HepG2 (cell line): Measurements from ENCODE around the gene PBOV1. TPM values are rescaled to one million over a fixed set of nuclear protein-coding genes. Genes with fewer than 3 reads are reported as not detected.
A peak's percentile ranks its signal among the peaks of the same experiment; 100 is the strongest.

ENCODE experiments used
- CAMTA2 ChIP-seq: sonication (generic); formaldehyde crosslinking; IDR thresholded peaks from 2 replicates; pipeline ENCODE4 v1.4.0; 2020; ENCODE audit warnings: mild to moderate bottlenecking, missing genetic modification reagents, borderline replicate concordance
- JUN ChIP-seq: sonication (generic); formaldehyde crosslinking; IDR thresholded peaks from 2 replicates; pipeline ENCODE4 v1.4.0; 2020; ENCODE audit warnings: mild to moderate bottlenecking, missing genetic modification reagents
- KLF9 ChIP-seq: IDR thresholded peaks from 2 replicates; pipeline ENCODE4 v1.6.1; 2016; ENCODE audit warnings: low read depth
- NFATC3 ChIP-seq: sonication (generic); formaldehyde crosslinking; IDR thresholded peaks from 2 replicates; pipeline ENCODE4 v1.5.1; 2020; ENCODE audit warnings: mild to moderate bottlenecking, missing genetic modification reagents
- POLR2AphosphoS2 ChIP-seq: IDR thresholded peaks from 2 replicates; pipeline ENCODE4 v1.6.1; 2011; ENCODE audit warnings: low read depth, low read length, improper control_type of control experiment
- RARA ChIP-seq: IDR thresholded peaks from 2 replicates; pipeline ENCODE4 v1.6.1; 2016; ENCODE audit warnings: missing genetic modification reagents, missing compliant biosample characterization
- REXO4 ChIP-seq: sonication (generic); formaldehyde crosslinking; IDR thresholded peaks from 2 replicates; pipeline ENCODE4 v1.8.0; 2022; ENCODE audit warnings: missing genetic modification reagents, mild to moderate bottlenecking, borderline replicate concordance
- SP2 ChIP-seq: sonication (generic); formaldehyde crosslinking; IDR thresholded peaks from 2 replicates; pipeline ENCODE4 v1.5.1; 2020; ENCODE audit warnings: mild to moderate bottlenecking, missing genetic modification reagents
- ZFP36L2 ChIP-seq: sonication (generic); formaldehyde crosslinking; IDR thresholded peaks from 2 replicates; pipeline ENCODE4 v1.4.0; 2020; ENCODE audit warnings: missing genetic modification reagents
- ZMYM4 ChIP-seq: sonication (generic); formaldehyde crosslinking; IDR thresholded peaks from 2 replicates; pipeline ENCODE4 v1.8.1; 2023; ENCODE audit warnings: mild to moderate bottlenecking, missing genetic modification reagents
- ZNF556 ChIP-seq: sonication (generic); formaldehyde crosslinking; IDR thresholded peaks from 2 replicates; pipeline ENCODE4 v1.4.0; 2020; ENCODE audit warnings: mild to moderate bottlenecking, missing genetic modification reagents, borderline replicate concordance
- ZNF615 ChIP-seq: sonication (generic); formaldehyde crosslinking; IDR thresholded peaks from 2 replicates; pipeline ENCODE4 v1.5.0; 2020; ENCODE audit warnings: mild to moderate bottlenecking, missing genetic modification reagents, borderline replicate concordance
- polyA plus RNA-seq, 8 experiments: library from polyadenylated mRNA; depleted of rRNA in 3 of 8; stranded (reverse) in 7 of 8; unstranded in 1 of 8; fragments of >200 nt; fragmentation: Illumina TruSeq in 4 of 8; extraction: Trizol in 4 of 8; gene quantifications; 2 replicates each; pipeline versions ENCODE4 v1.2.1 to v1.2.3, GENCODE V29; 2011 to 2016; ENCODE audit warnings: low read depth in 4 of 8, missing spikeins in 1 of 8, mixed read lengths in 1 of 8; ENCODE audit not compliant: insufficient read depth in 1 of 8
- total RNA-seq, 5 experiments: library from RNA; depleted of rRNA; stranded (reverse); fragments of >200 nt; fragmentation: Illumina TruSeq; extraction: Trizol; gene quantifications; 2 replicates each; pipeline ENCODE4 v1.2.3, GENCODE V29; 2016; ENCODE audit warnings: low read depth in 1 of 5
- TF ChIP-seq, protein P1 (sequence below): sonication (generic); formaldehyde crosslinking; IDR thresholded peaks from 2 replicates; pipeline ENCODE4 v1.5.1; 2020; ENCODE audit warnings: mild to moderate bottlenecking, missing genetic modification reagents, borderline replicate concordance
- TF ChIP-seq, protein P2 (sequence below): sonication (generic); formaldehyde crosslinking; IDR thresholded peaks from 2 replicates; pipeline ENCODE4 v1.8.0; 2022; ENCODE audit warnings: mild to moderate bottlenecking, missing genetic modification reagents
- TF ChIP-seq, protein P3 (sequence below): sonication (generic); formaldehyde crosslinking; IDR thresholded peaks from 2 replicates; pipeline ENCODE4 v1.9.0; 2021; ENCODE audit warnings: missing genetic modification reagents, borderline replicate concordance
- TF ChIP-seq, protein P4 (sequence below): sonication (generic); formaldehyde crosslinking; conservative IDR thresholded peaks from 2 replicates; pipeline ENCODE4 v1.8.0; 2022; ENCODE audit warnings: missing genetic modification reagents

Gene PBOV1
- total and polyA plus RNA-seq, 2 of the 13 experiments (the other 11 are each of a cell fraction or from before 2014, with no cell fraction given): not detected

DNA sequence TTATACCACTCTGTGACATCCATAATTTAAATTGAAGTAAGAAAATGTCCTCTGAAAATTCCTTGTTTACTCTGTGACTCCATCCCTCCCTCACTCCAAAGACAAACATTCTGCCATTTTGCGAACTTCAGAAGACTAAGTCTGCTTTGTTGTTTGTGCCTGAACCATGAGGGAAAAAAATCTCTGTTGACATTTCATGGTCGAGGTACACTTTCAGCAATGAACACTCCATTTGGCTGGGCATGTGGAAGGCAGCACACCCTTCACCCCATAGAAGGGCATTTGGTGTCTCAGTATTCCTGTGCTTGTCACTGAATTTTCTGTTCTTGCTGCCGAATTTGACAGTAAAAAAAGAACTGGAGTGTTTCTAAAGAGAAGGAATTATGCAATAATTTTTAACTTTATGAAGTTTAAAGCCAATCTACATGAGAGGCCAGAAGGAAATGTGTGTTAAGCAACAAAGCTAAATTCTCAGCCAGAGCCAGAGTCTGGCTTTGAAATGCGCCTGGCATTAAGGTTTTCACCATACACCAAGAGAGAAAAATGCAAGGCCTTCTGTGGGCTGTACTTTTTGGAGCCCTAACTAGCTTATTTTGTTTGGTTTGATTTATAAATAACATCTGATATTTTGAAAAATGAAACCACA is 4.7 kb upstream of the PBOV1 start (continued):
- TF ChIP-seq, protein P1, sequence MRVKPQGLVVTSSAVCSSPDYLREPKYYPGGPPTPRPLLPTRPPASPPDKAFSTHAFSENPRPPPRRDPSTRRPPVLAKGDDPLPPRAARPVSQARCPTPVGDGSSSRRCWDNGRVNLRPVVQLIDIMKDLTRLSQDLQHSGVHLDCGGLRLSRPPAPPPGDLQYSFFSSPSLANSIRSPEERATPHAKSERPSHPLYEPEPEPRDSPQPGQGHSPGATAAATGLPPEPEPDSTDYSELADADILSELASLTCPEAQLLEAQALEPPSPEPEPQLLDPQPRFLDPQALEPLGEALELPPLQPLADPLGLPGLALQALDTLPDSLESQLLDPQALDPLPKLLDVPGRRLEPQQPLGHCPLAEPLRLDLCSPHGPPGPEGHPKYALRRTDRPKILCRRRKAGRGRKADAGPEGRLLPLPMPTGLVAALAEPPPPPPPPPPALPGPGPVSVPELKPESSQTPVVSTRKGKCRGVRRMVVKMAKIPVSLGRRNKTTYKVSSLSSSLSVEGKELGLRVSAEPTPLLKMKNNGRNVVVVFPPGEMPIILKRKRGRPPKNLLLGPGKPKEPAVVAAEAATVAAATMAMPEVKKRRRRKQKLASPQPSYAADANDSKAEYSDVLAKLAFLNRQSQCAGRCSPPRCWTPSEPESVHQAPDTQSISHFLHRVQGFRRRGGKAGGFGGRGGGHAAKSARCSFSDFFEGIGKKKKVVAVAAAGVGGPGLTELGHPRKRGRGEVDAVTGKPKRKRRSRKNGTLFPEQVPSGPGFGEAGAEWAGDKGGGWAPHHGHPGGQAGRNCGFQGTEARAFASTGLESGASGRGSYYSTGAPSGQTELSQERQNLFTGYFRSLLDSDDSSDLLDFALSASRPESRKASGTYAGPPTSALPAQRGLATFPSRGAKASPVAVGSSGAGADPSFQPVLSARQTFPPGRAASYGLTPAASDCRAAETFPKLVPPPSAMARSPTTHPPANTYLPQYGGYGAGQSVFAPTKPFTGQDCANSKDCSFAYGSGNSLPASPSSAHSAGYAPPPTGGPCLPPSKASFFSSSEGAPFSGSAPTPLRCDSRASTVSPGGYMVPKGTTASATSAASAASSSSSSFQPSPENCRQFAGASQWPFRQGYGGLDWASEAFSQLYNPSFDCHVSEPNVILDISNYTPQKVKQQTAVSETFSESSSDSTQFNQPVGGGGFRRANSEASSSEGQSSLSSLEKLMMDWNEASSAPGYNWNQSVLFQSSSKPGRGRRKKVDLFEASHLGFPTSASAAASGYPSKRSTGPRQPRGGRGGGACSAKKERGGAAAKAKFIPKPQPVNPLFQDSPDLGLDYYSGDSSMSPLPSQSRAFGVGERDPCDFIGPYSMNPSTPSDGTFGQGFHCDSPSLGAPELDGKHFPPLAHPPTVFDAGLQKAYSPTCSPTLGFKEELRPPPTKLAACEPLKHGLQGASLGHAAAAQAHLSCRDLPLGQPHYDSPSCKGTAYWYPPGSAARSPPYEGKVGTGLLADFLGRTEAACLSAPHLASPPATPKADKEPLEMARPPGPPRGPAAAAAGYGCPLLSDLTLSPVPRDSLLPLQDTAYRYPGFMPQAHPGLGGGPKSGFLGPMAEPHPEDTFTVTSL: peak; percentile 98
- TF ChIP-seq REXO4 (CRISPR knock-in tag) (no peak), ZMYM4 (CRISPR knock-in tag) (peak; percentile 99), ZNF556 (CRISPR knock-in tag) (peak; percentile 74), POLR2AphosphoS2 (no peak), ZFP36L2 (no peak), JUN (no peak), SP2 (no peak), CAMTA2 (no peak), ZNF615 (no peak), KLF9 (CRISPR knock-in tag) (no peak), RARA (CRISPR knock-in tag) (peak; percentile 94), NFATC3 (CRISPR knock-in tag) (no peak)
- TF ChIP-seq, protein P2, sequence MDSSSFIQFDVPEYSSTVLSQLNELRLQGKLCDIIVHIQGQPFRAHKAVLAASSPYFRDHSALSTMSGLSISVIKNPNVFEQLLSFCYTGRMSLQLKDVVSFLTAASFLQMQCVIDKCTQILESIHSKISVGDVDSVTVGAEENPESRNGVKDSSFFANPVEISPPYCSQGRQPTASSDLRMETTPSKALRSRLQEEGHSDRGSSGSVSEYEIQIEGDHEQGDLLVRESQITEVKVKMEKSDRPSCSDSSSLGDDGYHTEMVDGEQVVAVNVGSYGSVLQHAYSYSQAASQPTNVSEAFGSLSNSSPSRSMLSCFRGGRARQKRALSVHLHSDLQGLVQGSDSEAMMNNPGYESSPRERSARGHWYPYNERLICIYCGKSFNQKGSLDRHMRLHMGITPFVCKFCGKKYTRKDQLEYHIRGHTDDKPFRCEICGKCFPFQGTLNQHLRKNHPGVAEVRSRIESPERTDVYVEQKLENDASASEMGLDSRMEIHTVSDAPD (CRISPR knock-in tag): peak; percentile 92; the same call in 1 of the 2 replicates
- TF ChIP-seq, protein P3, sequence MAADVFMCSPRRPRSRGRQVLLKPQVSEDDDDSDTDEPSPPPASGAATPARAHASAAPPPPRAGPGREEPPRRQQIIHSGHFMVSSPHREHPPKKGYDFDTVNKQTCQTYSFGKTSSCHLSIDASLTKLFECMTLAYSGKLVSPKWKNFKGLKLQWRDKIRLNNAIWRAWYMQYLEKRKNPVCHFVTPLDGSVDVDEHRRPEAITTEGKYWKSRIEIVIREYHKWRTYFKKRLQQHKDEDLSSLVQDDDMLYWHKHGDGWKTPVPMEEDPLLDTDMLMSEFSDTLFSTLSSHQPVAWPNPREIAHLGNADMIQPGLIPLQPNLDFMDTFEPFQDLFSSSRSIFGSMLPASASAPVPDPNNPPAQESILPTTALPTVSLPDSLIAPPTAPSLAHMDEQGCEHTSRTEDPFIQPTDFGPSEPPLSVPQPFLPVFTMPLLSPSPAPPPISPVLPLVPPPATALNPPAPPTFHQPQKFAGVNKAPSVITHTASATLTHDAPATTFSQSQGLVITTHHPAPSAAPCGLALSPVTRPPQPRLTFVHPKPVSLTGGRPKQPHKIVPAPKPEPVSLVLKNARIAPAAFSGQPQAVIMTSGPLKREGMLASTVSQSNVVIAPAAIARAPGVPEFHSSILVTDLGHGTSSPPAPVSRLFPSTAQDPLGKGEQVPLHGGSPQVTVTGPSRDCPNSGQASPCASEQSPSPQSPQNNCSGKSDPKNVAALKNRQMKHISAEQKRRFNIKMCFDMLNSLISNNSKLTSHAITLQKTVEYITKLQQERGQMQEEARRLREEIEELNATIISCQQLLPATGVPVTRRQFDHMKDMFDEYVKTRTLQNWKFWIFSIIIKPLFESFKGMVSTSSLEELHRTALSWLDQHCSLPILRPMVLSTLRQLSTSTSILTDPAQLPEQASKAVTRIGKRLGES (CRISPR knock-in tag): no peak
- TF ChIP-seq, protein P4, sequence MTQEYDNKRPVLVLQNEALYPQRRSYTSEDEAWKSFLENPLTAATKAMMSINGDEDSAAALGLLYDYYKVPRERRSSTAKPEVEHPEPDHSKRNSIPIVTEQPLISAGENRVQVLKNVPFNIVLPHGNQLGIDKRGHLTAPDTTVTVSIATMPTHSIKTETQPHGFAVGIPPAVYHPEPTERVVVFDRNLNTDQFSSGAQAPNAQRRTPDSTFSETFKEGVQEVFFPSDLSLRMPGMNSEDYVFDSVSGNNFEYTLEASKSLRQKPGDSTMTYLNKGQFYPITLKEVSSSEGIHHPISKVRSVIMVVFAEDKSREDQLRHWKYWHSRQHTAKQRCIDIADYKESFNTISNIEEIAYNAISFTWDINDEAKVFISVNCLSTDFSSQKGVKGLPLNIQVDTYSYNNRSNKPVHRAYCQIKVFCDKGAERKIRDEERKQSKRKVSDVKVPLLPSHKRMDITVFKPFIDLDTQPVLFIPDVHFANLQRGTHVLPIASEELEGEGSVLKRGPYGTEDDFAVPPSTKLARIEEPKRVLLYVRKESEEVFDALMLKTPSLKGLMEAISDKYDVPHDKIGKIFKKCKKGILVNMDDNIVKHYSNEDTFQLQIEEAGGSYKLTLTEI (CRISPR knock-in tag): no peak
